ENCODE measurements around the gene MEOX1. TPM values are rescaled to one million over a fixed set of nuclear protein-coding genes. Genes with fewer than 3 reads are reported as not detected.

Gene MEOX1
- total RNA-seq, 1 donor from 2014 or later, result not detected

DNA sequence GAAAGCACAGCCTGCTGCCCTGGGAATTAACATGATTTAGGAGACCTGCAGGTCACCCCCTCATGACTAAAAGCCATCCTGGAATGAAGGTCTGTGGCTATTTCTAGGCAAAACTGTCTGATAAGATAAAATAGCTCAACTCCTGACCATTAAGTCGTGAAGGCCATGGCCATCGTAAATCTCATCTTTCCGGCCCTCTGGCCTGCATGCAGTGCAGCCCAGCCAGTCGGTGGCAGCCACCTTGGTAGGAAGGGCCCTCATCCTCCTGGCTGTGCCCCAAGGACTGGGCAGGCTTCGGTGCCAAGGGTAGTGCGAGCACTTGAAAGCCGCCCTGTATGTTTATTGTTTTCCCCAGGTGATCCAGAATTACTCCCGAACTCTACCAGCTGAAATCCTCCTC lies 18.2 kb upstream of the MEOX1 start:
- Histone ChIP-seq H4K20me1 (ENCODE audit: insufficient read depth, low read length) (no peaks in the 10 kb centered on the region), H3K4me2 (ENCODE audit: low read length) (no peak overlapping the region), H3K9ac (ENCODE audit: low read length) (no peak overlapping the region), H3K36me3 (ENCODE audit: insufficient read depth, low read length) (no peaks in the 10 kb centered on the region), H3K4me3 (ENCODE audit: insufficient read depth, low read depth, low read length) (no peak overlapping the region), H3K27me3 (ENCODE audit: insufficient read depth, low read length) (peaks cover 6% of the 10 kb centered on the region), H3K79me2 (ENCODE audit: insufficient read depth, low read length) (no peaks in the 10 kb centered on the region), H3K9me3 (ENCODE audit: insufficient read depth, low read depth, low read length) (no peaks in the 10 kb centered on the region), H2AFZ (ENCODE audit: low read depth, low read length) (no peak overlapping the region), H3K4me1 (ENCODE audit: insufficient read depth, low read length) (no peaks in the 10 kb centered on the region), H3K27ac (ENCODE audit: low read depth, low read length) (no peak overlapping the region)
- TF ChIP-seq EZH2 (IDR thresholded peaks at IDR 0.05; ENCODE audit: insufficient read depth, low read length), result no peak
- TF ChIP-seq, protein P1, sequence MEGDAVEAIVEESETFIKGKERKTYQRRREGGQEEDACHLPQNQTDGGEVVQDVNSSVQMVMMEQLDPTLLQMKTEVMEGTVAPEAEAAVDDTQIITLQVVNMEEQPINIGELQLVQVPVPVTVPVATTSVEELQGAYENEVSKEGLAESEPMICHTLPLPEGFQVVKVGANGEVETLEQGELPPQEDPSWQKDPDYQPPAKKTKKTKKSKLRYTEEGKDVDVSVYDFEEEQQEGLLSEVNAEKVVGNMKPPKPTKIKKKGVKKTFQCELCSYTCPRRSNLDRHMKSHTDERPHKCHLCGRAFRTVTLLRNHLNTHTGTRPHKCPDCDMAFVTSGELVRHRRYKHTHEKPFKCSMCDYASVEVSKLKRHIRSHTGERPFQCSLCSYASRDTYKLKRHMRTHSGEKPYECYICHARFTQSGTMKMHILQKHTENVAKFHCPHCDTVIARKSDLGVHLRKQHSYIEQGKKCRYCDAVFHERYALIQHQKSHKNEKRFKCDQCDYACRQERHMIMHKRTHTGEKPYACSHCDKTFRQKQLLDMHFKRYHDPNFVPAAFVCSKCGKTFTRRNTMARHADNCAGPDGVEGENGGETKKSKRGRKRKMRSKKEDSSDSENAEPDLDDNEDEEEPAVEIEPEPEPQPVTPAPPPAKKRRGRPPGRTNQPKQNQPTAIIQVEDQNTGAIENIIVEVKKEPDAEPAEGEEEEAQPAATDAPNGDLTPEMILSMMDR (IDR thresholded peaks at IDR 0.05; ENCODE audit: insufficient read depth, low read depth, low read length), result no peak
- H3K36me3 Mint-ChIP-seq (ENCODE audit: low read depth, unreplicated experiment), result no peaks in the 10 kb centered on the region
- DNase-seq (ENCODE audit: low read depth) (no peak), FAIRE-seq (no peak)
- no peak overlapping the region for H3K27ac Mint-ChIP-seq (ENCODE audit: unreplicated experiment)
- peaks cover 2% of the 10 kb centered on the region for H3K9me3 Mint-ChIP-seq (ENCODE audit: unreplicated experiment)
- H3K4me3 Mint-ChIP-seq (ENCODE audit: unreplicated experiment), result no peak overlapping the region
- peaks cover 27% of the 10 kb centered on the region for H3K4me1 Mint-ChIP-seq (ENCODE audit: low read depth, unreplicated experiment)
- peaks cover 30% of the 10 kb centered on the region for H3K27me3 Mint-ChIP-seq (ENCODE audit: low read depth, unreplicated experiment)

DNA sequence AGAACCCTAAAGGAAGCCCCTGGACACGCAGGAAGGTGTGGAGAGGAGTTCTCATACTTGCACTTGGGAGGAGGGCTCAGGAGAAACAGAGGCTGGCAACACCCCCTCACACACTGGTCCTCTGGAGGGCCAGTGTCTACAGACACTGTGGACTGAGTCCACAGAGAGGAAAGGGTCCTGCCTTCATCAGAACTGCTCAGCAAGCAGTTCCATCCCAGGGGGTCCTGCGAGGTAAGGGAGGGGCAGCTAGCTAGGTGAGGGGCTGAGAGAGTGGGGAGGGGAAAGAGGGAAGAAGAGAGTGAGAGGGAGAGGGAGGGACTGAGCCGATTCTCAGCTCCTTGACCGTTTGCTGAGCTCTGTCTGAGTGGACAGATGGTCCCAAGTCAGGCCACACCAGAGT lies 17.7 kb upstream of the MEOX1 start:
- FAIRE-seq (no peak), DNase-seq (ENCODE audit: low read depth) (no peak)
- Mint-ChIP-seq H3K27ac (ENCODE audit: unreplicated experiment) (no peak overlapping the region), H3K9me3 (ENCODE audit: unreplicated experiment) (peaks cover 2% of the 10 kb centered on the region), H3K4me1 (ENCODE audit: low read depth, unreplicated experiment) (peaks cover 27% of the 10 kb centered on the region), H3K36me3 (ENCODE audit: low read depth, unreplicated experiment) (no peaks in the 10 kb centered on the region), H3K27me3 (ENCODE audit: low read depth, unreplicated experiment) (peaks cover 30% of the 10 kb centered on the region), H3K4me3 (ENCODE audit: unreplicated experiment) (no peak overlapping the region)
- no peak overlapping the region for H3K4me2 ChIP-seq (ENCODE audit: low read length)
- no peaks in the 10 kb centered on the region for H3K9me3 ChIP-seq (ENCODE audit: insufficient read depth, low read depth, low read length)
- no peak overlapping the region for H2AFZ ChIP-seq (ENCODE audit: low read depth, low read length)
- no peaks in the 10 kb centered on the region for H4K20me1 ChIP-seq (ENCODE audit: insufficient read depth, low read length)
- no peak for TF ChIP-seq EZH2 (IDR thresholded peaks at IDR 0.05; ENCODE audit: insufficient read depth, low read length)
- TF ChIP-seq, protein P1 (IDR thresholded peaks at IDR 0.05; ENCODE audit: insufficient read depth, low read depth, low read length), result no peak
- H3K79me2 ChIP-seq (ENCODE audit: insufficient read depth, low read length), result no peaks in the 10 kb centered on the region
- H3K4me3 ChIP-seq (ENCODE audit: insufficient read depth, low read depth, low read length), result no peak overlapping the region
- no peaks in the 10 kb centered on the region for H3K36me3 ChIP-seq (ENCODE audit: insufficient read depth, low read length)
- no peaks in the 10 kb centered on the region for H3K4me1 ChIP-seq (ENCODE audit: insufficient read depth, low read length)
- no peak overlapping the region for H3K9ac ChIP-seq (ENCODE audit: low read length)
- H3K27ac ChIP-seq (ENCODE audit: low read depth, low read length), result no peak overlapping the region
- H3K27me3 ChIP-seq (ENCODE audit: insufficient read depth, low read length), result peaks cover 6% of the 10 kb centered on the region

DNA sequence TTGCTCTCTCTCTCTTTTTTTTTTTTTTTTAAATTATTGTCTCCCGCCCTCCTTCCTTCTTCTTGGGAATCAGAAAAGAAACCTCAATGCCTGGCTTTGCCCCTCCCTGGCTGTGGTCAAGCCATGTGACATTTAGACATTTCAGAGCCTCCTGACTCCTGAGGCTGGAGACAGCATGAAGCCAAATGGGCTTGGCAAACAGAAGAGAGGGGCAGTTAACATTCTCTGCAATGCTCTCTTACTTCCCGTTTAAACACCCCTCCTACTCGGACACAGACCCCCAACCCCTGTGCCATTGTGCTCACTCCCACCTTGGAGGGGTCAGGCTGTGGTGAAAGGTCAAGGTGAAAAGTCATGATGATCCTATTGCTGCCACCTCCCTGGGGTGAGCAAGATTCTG lies 14.7 kb upstream of the MEOX1 start:
- Mint-ChIP-seq H3K9me3 (ENCODE audit: unreplicated experiment) (no peaks in the 10 kb centered on the region), H3K4me1 (ENCODE audit: low read depth, unreplicated experiment) (peaks cover 30% of the 10 kb centered on the region), H3K27me3 (ENCODE audit: low read depth, unreplicated experiment) (peaks cover 27% of the 10 kb centered on the region), H3K4me3 (ENCODE audit: unreplicated experiment) (no peak overlapping the region), H3K36me3 (ENCODE audit: low read depth, unreplicated experiment) (no peaks in the 10 kb centered on the region), H3K27ac (ENCODE audit: unreplicated experiment) (no peak overlapping the region)
- FAIRE-seq (no peak), DNase-seq (ENCODE audit: low read depth) (peak; percentile 25)
- H3K27me3 ChIP-seq (ENCODE audit: insufficient read depth, low read length), result peaks cover 6% of the 10 kb centered on the region
- H3K79me2 ChIP-seq (ENCODE audit: insufficient read depth, low read length), result no peaks in the 10 kb centered on the region
- H3K4me1 ChIP-seq (ENCODE audit: insufficient read depth, low read length), result no peaks in the 10 kb centered on the region
- H3K4me3 ChIP-seq (ENCODE audit: insufficient read depth, low read depth, low read length), result no peak overlapping the region
- H3K4me2 ChIP-seq (ENCODE audit: low read length), result no peak overlapping the region
- H4K20me1 ChIP-seq (ENCODE audit: insufficient read depth, low read length), result no peaks in the 10 kb centered on the region
- no peak overlapping the region for H3K9ac ChIP-seq (ENCODE audit: low read length)
- no peak overlapping the region for H3K27ac ChIP-seq (ENCODE audit: low read depth, low read length)
- no peaks in the 10 kb centered on the region for H3K9me3 ChIP-seq (ENCODE audit: insufficient read depth, low read depth, low read length)
- TF ChIP-seq, protein P1 (IDR thresholded peaks at IDR 0.05; ENCODE audit: insufficient read depth, low read depth, low read length), result no peak
- no peak for TF ChIP-seq EZH2 (IDR thresholded peaks at IDR 0.05; ENCODE audit: insufficient read depth, low read length)
- no peaks in the 10 kb centered on the region for H3K36me3 ChIP-seq (ENCODE audit: insufficient read depth, low read length)
- no peak overlapping the region for H2AFZ ChIP-seq (ENCODE audit: low read depth, low read length)
